ENCODE data around the gene TBC1D1. TPM values are rescaled to one million over a fixed set of nuclear protein-coding genes. Genes with fewer than 3 reads are reported as not detected.

Gene TBC1D1
- polyA plus RNA-seq, 6 donors from 2014 or later, result 44.3 to 89.6 (median 62.5) TPM

- Mint-ChIP-seq H3K9me3 (peaks cover 0 to 5% (median under 1%) of the 10 kb centered on the region in 7 donors), H3K4me1 (peaks cover 0 to 5% (median under 1%) of the 10 kb centered on the region in 3 donors), H3K27me3 (peaks cover under 1 to 34% (median 14%) of the 10 kb centered on the region in 3 donors), H3K36me3 (no peaks in the 10 kb centered on the region), H3K4me3 (no peak overlapping the region), H3K27ac (no peak overlapping the region)
- ATAC-seq (ENCODE audit: low read depth in 2 of 2), result no peak
- DNase-seq, result no peak
Observed at GRCh38 chr4:38169524-38169923, 278.6 kb downstream of the TBC1D1 start.

- no peak overlapping the region for H3K27ac Mint-ChIP-seq
- H3K27me3 Mint-ChIP-seq, result peaks cover 7 to 45% (median 23%) of the 10 kb centered on the region in 3 donors
- H3K9me3 Mint-ChIP-seq, result peaks cover 0 to 5% (median 0%) of the 10 kb centered on the region in 7 donors
- peaks cover 0 to 3% of the 10 kb centered on the region in 2 donors for H3K36me3 Mint-ChIP-seq
- peaks cover 5 to 10% (median 5%) of the 10 kb centered on the region in 3 donors for H3K4me1 Mint-ChIP-seq
- no peak for ATAC-seq (ENCODE audit: low read depth in 2 of 2)
- no peak overlapping the region for H3K4me3 Mint-ChIP-seq
- no peak for DNase-seq
Observed at GRCh38 chr4:38170338-38171169, 279.7 kb downstream of the TBC1D1 start.

GRCh38 chr4:38172078-38172477 lies 281.2 kb downstream of the TBC1D1 start:
- H3K27ac Mint-ChIP-seq, result no peak overlapping the region
- H3K4me3 Mint-ChIP-seq, result no peak overlapping the region
- peaks cover 0 to 5% (median 0%) of the 10 kb centered on the region in 7 donors for H3K9me3 Mint-ChIP-seq
- H3K36me3 Mint-ChIP-seq, result peaks cover 0 to 3% of the 10 kb centered on the region in 2 donors
- peaks cover 7 to 33% (median 23%) of the 10 kb centered on the region in 3 donors for H3K27me3 Mint-ChIP-seq
- peaks cover 8 to 10% (median 8%) of the 10 kb centered on the region in 3 donors for H3K4me1 Mint-ChIP-seq
- ATAC-seq (ENCODE audit: low read depth in 2 of 2), result no peak
- DNase-seq, result no peak

- DNase-seq, result no peak
- no peak overlapping the region for H3K27ac Mint-ChIP-seq
- no peak overlapping the region for H3K4me3 Mint-ChIP-seq
- peaks cover 7 to 41% (median 23%) of the 10 kb centered on the region in 3 donors for H3K27me3 Mint-ChIP-seq
- H3K9me3 Mint-ChIP-seq, result peaks cover 0 to 5% (median 0%) of the 10 kb centered on the region in 7 donors
- ATAC-seq (ENCODE audit: low read depth in 2 of 2), result no peak
- peaks cover 23 to 30% (median 25%) of the 10 kb centered on the region in 3 donors for H3K4me1 Mint-ChIP-seq
- H3K36me3 Mint-ChIP-seq, result peaks cover 0 to 3% of the 10 kb centered on the region in 2 donors
Observed at GRCh38 chr4:38173935-38174518, 283.1 kb downstream of the TBC1D1 start.

- Mint-ChIP-seq H3K9me3 (peaks cover 0 to 5% (median 0%) of the 10 kb centered on the region in 7 donors), H3K4me3 (peak overlapping the region in 1 of 8 donors; percentile 9), H3K36me3 (peaks cover 0 to 3% of the 10 kb centered on the region in 2 donors), H3K27me3 (peaks cover 7 to 41% (median 23%) of the 10 kb centered on the region in 3 donors), H3K27ac (no peak overlapping the region), H3K4me1 (peaks cover 26 to 35% (median 30%) of the 10 kb centered on the region in 3 donors)
- ATAC-seq (ENCODE audit: low read depth in 2 of 2) (no peak), DNase-seq (no peak)
Observed at GRCh38 chr4:38174801-38175200, 283.9 kb downstream of the TBC1D1 start.

GRCh38 chr4:38176165-38176564 lies 285.3 kb downstream of the TBC1D1 start:
- Mint-ChIP-seq H3K36me3 (peaks cover 0 to 3% of the 10 kb centered on the region in 2 donors), H3K4me1 (peaks cover 27 to 38% (median 31%) of the 10 kb centered on the region in 3 donors), H3K4me3 (no peak overlapping the region), H3K27me3 (peaks cover 7 to 41% (median 23%) of the 10 kb centered on the region in 3 donors), H3K27ac (peak overlapping the region in 1 of 6 donors; percentile 20), H3K9me3 (peaks cover 0 to 5% (median 0%) of the 10 kb centered on the region in 7 donors)
- ATAC-seq (ENCODE audit: low read depth in 2 of 2) (no peak), DNase-seq (no peak)

GRCh38 chr4:38177035-38177546 lies 286.2 kb downstream of the TBC1D1 start:
- peaks cover 0 to 3% of the 10 kb centered on the region in 2 donors for H3K36me3 Mint-ChIP-seq

GRCh38 chr4:38177641-38178391 lies 286.9 kb downstream of the TBC1D1 start:
- Mint-ChIP-seq H3K27me3 (peaks cover 7 to 31% (median 17%) of the 10 kb centered on the region in 3 donors), H3K4me3 (peak overlapping the region in 6 of 8 donors; percentile 12 to 62 (median 44)), H3K4me1 (peaks cover 27 to 38% (median 31%) of the 10 kb centered on the region in 3 donors), H3K27ac (peak overlapping the region in 1 of 6 donors; percentile 9), H3K36me3 (peaks cover 0 to 3% of the 10 kb centered on the region in 2 donors), H3K9me3 (peaks cover 0 to 5% (median 0%) of the 10 kb centered on the region in 7 donors)
- ATAC-seq (ENCODE audit: low read depth in 2 of 2) (peak; percentile 80 to 83), DNase-seq (peak; percentile 8)

More at GRCh38 chr4:38177035-38177546, 286.2 kb downstream of the TBC1D1 start:
- H3K9me3 Mint-ChIP-seq, result peaks cover 0 to 5% (median 0%) of the 10 kb centered on the region in 7 donors
- DNase-seq (no peak), ATAC-seq (ENCODE audit: low read depth in 2 of 2) (no peak)
- peaks cover 7 to 36% (median 20%) of the 10 kb centered on the region in 3 donors for H3K27me3 Mint-ChIP-seq
- H3K4me1 Mint-ChIP-seq, result peaks cover 27 to 38% (median 31%) of the 10 kb centered on the region in 3 donors
- H3K4me3 Mint-ChIP-seq, result peak overlapping the region in 4 of 8 donors; percentile 53 to 65 (median 62)
- peak overlapping the region in 2 of 6 donors; percentile 50 to 52 for H3K27ac Mint-ChIP-seq

GRCh38 chr4:38178392-38178995 lies 287.6 kb downstream of the TBC1D1 start:
- ATAC-seq (ENCODE audit: low read depth in 2 of 2) (no peak), DNase-seq (no peak)
- Mint-ChIP-seq H3K4me3 (peak overlapping the region in 3 of 8 donors; percentile 12 to 61 (median 53)), H3K4me1 (peaks cover 27 to 38% (median 31%) of the 10 kb centered on the region in 3 donors), H3K27ac (peak overlapping the region in 1 of 6 donors; percentile 67), H3K36me3 (peaks cover 0 to 3% of the 10 kb centered on the region in 2 donors), H3K27me3 (peaks cover 7 to 29% (median 15%) of the 10 kb centered on the region in 3 donors), H3K9me3 (peaks cover 0 to 2% (median 0%) of the 10 kb centered on the region in 7 donors)

- DNase-seq (peak; percentile 62), ATAC-seq (ENCODE audit: low read depth in 2 of 2) (peak in 1 of 2 donors; percentile 72)
- Mint-ChIP-seq H3K27me3 (peaks cover 3 to 15% (median 6%) of the 10 kb centered on the region in 3 donors), H3K9me3 (no peaks in the 10 kb centered on the region), H3K4me3 (peak overlapping the region in 1 of 8 donors; percentile 14), H3K36me3 (peaks cover 0 to 3% of the 10 kb centered on the region in 2 donors), H3K4me1 (peaks cover 24 to 38% (median 30%) of the 10 kb centered on the region in 3 donors), H3K27ac (peak overlapping the region in 2 of 6 donors; percentile 41 to 65)
Observed at GRCh38 chr4:38179690-38180377, 288.9 kb downstream of the TBC1D1 start.

- peak overlapping the region in 1 of 6 donors; percentile 12 for H3K27ac Mint-ChIP-seq
- no peak for ATAC-seq (ENCODE audit: low read depth in 2 of 2)
- H3K9me3 Mint-ChIP-seq, result no peaks in the 10 kb centered on the region
- H3K36me3 Mint-ChIP-seq, result no peaks in the 10 kb centered on the region
- H3K4me3 Mint-ChIP-seq, result no peak overlapping the region
- peaks cover 0 to 9% (median under 1%) of the 10 kb centered on the region in 3 donors for H3K27me3 Mint-ChIP-seq
- DNase-seq, result no peak
- peaks cover 22 to 33% (median 27%) of the 10 kb centered on the region in 3 donors for H3K4me1 Mint-ChIP-seq
Observed at GRCh38 chr4:38180456-38180855, 289.6 kb downstream of the TBC1D1 start.

Data from naive B cell (primary cell).